GM21619 (cell line): Measurements from ENCODE around the gene STIM2.
"Not testable (repeated sequence)": the region's sequence is repeated elsewhere in the genome, so short reads cannot be mapped to it uniquely, and the experiment has no call there.

ENCODE experiments used
- ATAC-seq: cut with Tn5 transposase; IDR thresholded peaks from one replicate; pipeline ENCODE4 v1.9.1; 2021; ENCODE audit not compliant: unreplicated experiment

The STIM2 gene

GRCh38 chr4:26947318-26947717 is 86.7 kb downstream of the STIM2 start:
- no peak for ATAC-seq

GRCh38 chr4:26950446-26950845 is 89.8 kb downstream of the STIM2 start:
- ATAC-seq: no peak

GRCh38 chr4:26952891-26953290 is 92.2 kb downstream of the STIM2 start:
- no peak for ATAC-seq

- ATAC-seq: no peak
Observed at GRCh38 chr4:26953366-26953765, 92.7 kb downstream of the STIM2 start.

GRCh38 chr4:26953770-26954423 is 93.3 kb downstream of the STIM2 start:
- no peak for ATAC-seq

GRCh38 chr4:26955241-26955640 is 94.6 kb downstream of the STIM2 start:
- no peak for ATAC-seq

- ATAC-seq: no peak
Observed at GRCh38 chr4:26958925-26959653, 98.4 kb downstream of the STIM2 start.

- no peak for ATAC-seq
Observed at GRCh38 chr4:26959654-26960047, 99.0 kb downstream of the STIM2 start.

- no peak for ATAC-seq
Observed at GRCh38 chr4:26962720-26963119, 102.1 kb downstream of the STIM2 start.

GRCh38 chr4:26964512-26964911 is 103.9 kb downstream of the STIM2 start:
- no peak for ATAC-seq

- no peak for ATAC-seq
Observed at GRCh38 chr4:26964994-26965393, 104.4 kb downstream of the STIM2 start.

GRCh38 chr4:26975464-26976181 is 115.0 kb downstream of the STIM2 start:
- ATAC-seq: not testable (repeated sequence)

GRCh38 chr4:26978387-26979053 is 117.9 kb downstream of the STIM2 start:
- ATAC-seq: no peak

- ATAC-seq: no peak
Observed at GRCh38 chr4:26984896-26985295, 124.3 kb downstream of the STIM2 start.

- peak; percentile 88 for ATAC-seq
Observed at GRCh38 chr4:26985873-26986272, 125.2 kb downstream of the STIM2 start.

- ATAC-seq: no peak
Observed at GRCh38 chr4:26987191-26987590, 126.5 kb downstream of the STIM2 start.

- ATAC-seq: no peak
Observed at GRCh38 chr4:26991057-26991456, 130.4 kb downstream of the STIM2 start.

- ATAC-seq: peak; percentile 94
Observed at GRCh38 chr4:26992657-26993361, 132.2 kb downstream of the STIM2 start.

GRCh38 chr4:26993539-26993938 is 132.9 kb downstream of the STIM2 start:
- no peak for ATAC-seq

GRCh38 chr4:26993967-26994366 is 133.3 kb downstream of the STIM2 start:
- no peak for ATAC-seq

GRCh38 chr4:26995316-26995715 is 134.7 kb downstream of the STIM2 start:
- ATAC-seq: no peak
